HEK293 (cell line): ENCODE results near the gene NOLC1.
"Not testable (repeated sequence)": the region's sequence is repeated elsewhere in the genome, so short reads cannot be mapped to it uniquely, and the experiment has no call there.

Experiments
- CTCF ChIA-PET: fragments of 350-600 bp; formaldehyde crosslinking; extraction: SDS; loops from one replicate; lab custom pipeline; 2021; ENCODE audit warnings: antibody characterized with exemption; lab: Yijun Ruan, JAX
- POLR2A ChIA-PET: fragments of 300-600 bp; formaldehyde crosslinking; extraction: SDS; loops from one replicate; lab custom pipeline; 2020; ENCODE audit warnings: antibody characterized with exemption, inconsistent platforms; lab: Yijun Ruan, JAX
- H3K27ac ChIP-seq: fragments of 200-500 bp; sonication (Bioruptor generic); 2 replicates; pipeline ENCODE4 v1.5.1; 2014; ENCODE audit warnings: low read depth, low read length, control low read depth, inconsistent platforms; ENCODE audit errors: extremely low read depth
- H3K36me3 ChIP-seq, 2 experiments: fragments of 200-500 bp in 1 of 2; sonication (Bioruptor generic) in 1 of 2; 1 replicate in 1 of 2; 2 replicates in 1 of 2; pipeline ENCODE4 v1.5.1; 2014 to 2017; ENCODE audit warnings: inconsistent platforms in 2 of 2, low read length in 2 of 2; ENCODE audit not compliant: control insufficient read depth in 2 of 2, insufficient read depth in 1 of 2
- H3K4me1 ChIP-seq: fragments of 200-500 bp; sonication (Bioruptor generic); 2 replicates; pipeline ENCODE4 v1.5.1; 2014; ENCODE audit warnings: mild to moderate bottlenecking, low read length, inconsistent platforms; ENCODE audit not compliant: control insufficient read depth, insufficient read depth
- H3K4me3 ChIP-seq: 2 replicates; pipeline ENCODE4 v1.5.1; 2011; ENCODE audit warnings: low read depth, mild to moderate bottlenecking, control low read depth, low read length, moderate library complexity
- H3K9me3 ChIP-seq: fragments of 200-500 bp; sonication (Bioruptor generic); 2 replicates; pipeline ENCODE4 v1.5.1; 2014; ENCODE audit warnings: low read depth, low read length, inconsistent platforms; ENCODE audit not compliant: control insufficient read depth, insufficient read depth
- BCL6B ChIP-seq: fragments of 450-650 bp; formaldehyde crosslinking; IDR thresholded peaks from 2 replicates; pipeline ENCODE4 v1.5.1; 2017; ENCODE audit warnings: missing biosample characterization, missing genetic modification characterization
- KLF9 ChIP-seq: fragments of 450-650 bp; formaldehyde crosslinking; IDR thresholded peaks from 2 replicates; pipeline ENCODE4 v1.5.1; 2016; ENCODE audit warnings: missing biosample characterization, missing genetic modification characterization, low read depth
- OVOL3 ChIP-seq: fragments of 450-650 bp; formaldehyde crosslinking; IDR thresholded peaks from 2 replicates; pipeline ENCODE4 v1.5.1; 2016; ENCODE audit warnings: missing biosample characterization, missing genetic modification characterization
- PBX3 ChIP-seq: sonication (generic); formaldehyde crosslinking; IDR thresholded peaks from 2 replicates; pipeline ENCODE4 v1.8.1; 2022; ENCODE audit warnings: mild to moderate bottlenecking, moderate library complexity, missing genetic modification reagents
- WT1 ChIP-seq: fragments of 450-650 bp; formaldehyde crosslinking; IDR thresholded peaks from 2 replicates; pipeline ENCODE4 v1.5.1; 2016; ENCODE audit warnings: missing biosample characterization, missing genetic modification characterization
- ZBTB1 ChIP-seq: fragments of 450-650 bp; formaldehyde crosslinking; IDR thresholded peaks from 2 replicates; pipeline ENCODE4 v1.5.1; 2016; ENCODE audit warnings: missing biosample characterization, missing genetic modification characterization
- ZBTB48 ChIP-seq: fragments of 450-650 bp; formaldehyde crosslinking; IDR thresholded peaks from 2 replicates; pipeline ENCODE4 v1.5.1; 2016; ENCODE audit warnings: missing biosample characterization, missing genetic modification characterization
- ZBTB6 ChIP-seq: fragments of 450-650 bp; formaldehyde crosslinking; IDR thresholded peaks from 2 replicates; pipeline ENCODE4 v1.5.1; 2017; ENCODE audit warnings: missing biosample characterization, missing genetic modification characterization
- ZFP37 ChIP-seq: fragments of 450-650 bp; formaldehyde crosslinking; IDR thresholded peaks from 2 replicates; pipeline ENCODE4 v1.5.1; 2016; ENCODE audit warnings: missing biosample characterization, missing genetic modification characterization
- ZNF202 ChIP-seq: fragments of 450-650 bp; formaldehyde crosslinking; IDR thresholded peaks from 2 replicates; pipeline ENCODE4 v1.5.1; 2016; ENCODE audit warnings: missing biosample characterization, missing genetic modification characterization, borderline replicate concordance
- ZNF214 ChIP-seq: fragments of 450-650 bp; formaldehyde crosslinking; IDR thresholded peaks from 2 replicates; pipeline ENCODE4 v1.5.1; 2017; ENCODE audit warnings: missing biosample characterization, mild to moderate bottlenecking, missing genetic modification characterization, borderline replicate concordance
- ZNF23 ChIP-seq: fragments of 450-650 bp; formaldehyde crosslinking; IDR thresholded peaks from 2 replicates; pipeline ENCODE4 v1.5.1; 2016; ENCODE audit warnings: missing biosample characterization, missing genetic modification characterization, borderline replicate concordance
- ZNF398 ChIP-seq: fragments of 450-650 bp; formaldehyde crosslinking; IDR thresholded peaks from 2 replicates; pipeline ENCODE4 v1.5.1; 2017; ENCODE audit warnings: missing biosample characterization, missing genetic modification characterization
- ZNF416 ChIP-seq: fragments of 450-650 bp; formaldehyde crosslinking; IDR thresholded peaks from 2 replicates; pipeline ENCODE4 v1.5.1; 2016; ENCODE audit warnings: missing biosample characterization, missing genetic modification characterization
- ZNF423 ChIP-seq: fragments of 450-650 bp; formaldehyde crosslinking; IDR thresholded peaks from 2 replicates; pipeline ENCODE4 v1.5.1; 2016; ENCODE audit warnings: missing biosample characterization, missing genetic modification characterization
- ZNF501 ChIP-seq: fragments of 450-650 bp; formaldehyde crosslinking; IDR thresholded peaks from 2 replicates; pipeline ENCODE4 v1.5.1; 2016; ENCODE audit warnings: missing biosample characterization, missing genetic modification characterization
- ZNF510 ChIP-seq: fragments of 450-650 bp; formaldehyde crosslinking; IDR thresholded peaks from 2 replicates; pipeline ENCODE4 v1.5.1; 2018; ENCODE audit warnings: mild to moderate bottlenecking, missing genetic modification characterization, missing biosample characterization; ENCODE audit not compliant: insufficient replicate concordance
- ZNF701 ChIP-seq: fragments of 450-650 bp; formaldehyde crosslinking; IDR thresholded peaks from 2 replicates; pipeline ENCODE4 v1.5.1; 2016; ENCODE audit warnings: missing biosample characterization, missing genetic modification characterization
- ZSCAN30 ChIP-seq: fragments of 450-650 bp; IDR thresholded peaks from 2 replicates; pipeline ENCODE4 v1.5.1; 2018; ENCODE audit warnings: missing biosample characterization, mild to moderate bottlenecking, missing genetic modification characterization, moderate library complexity

Gene NOLC1

GRCh38 chr10:102188298-102188940, 36.2 kb downstream of the NOLC1 start:
- ChIA-PET POLR2A (no interaction called here), CTCF (interaction anchor here (1.1 to 2.8 kb wide), 2 partner anchors 41 to 163 kb away, joined by 4 to 8 read pairs; no protein-coding TSS in a partner anchor)
- no peak overlapping the region for H3K4me3 ChIP-seq
- no peaks in the 10 kb centered on the region for H3K4me1 ChIP-seq
- TF ChIP-seq KLF9 (tag by site-specific recombination) (no peak), ZBTB48 (tag by site-specific recombination) (no peak), OVOL3 (tag by site-specific recombination) (no peak), ZNF701 (tag by site-specific recombination) (no peak), ZNF23 (tag by site-specific recombination) (no peak), ZBTB6 (no peak), WT1 (tag by site-specific recombination) (no peak), PBX3 (no peak), ZSCAN30 (no peak), ZNF398 (no peak), ZNF423 (tag by site-specific recombination) (no peak)
- no peaks in the 10 kb centered on the region for H3K9me3 ChIP-seq
- no peak overlapping the region for H3K27ac ChIP-seq
- H3K36me3 ChIP-seq = no peaks in the 10 kb centered on the region

- not testable (repeated sequence) for H3K27ac ChIP-seq, H3K4me3 ChIP-seq, H3K9me3 ChIP-seq, H3K36me3 ChIP-seq, H3K4me1 ChIP-seq
- CTCF ChIA-PET = interaction anchor here (0.6 to 2.8 kb wide), 4 partner anchors 18 to 163 kb away, joined by 3 to 8 read pairs (median 4); no protein-coding TSS in a partner anchor
- POLR2A ChIA-PET = interaction anchor here (0.6 to 0.7 kb wide), 2 partner anchors 15 to 447 kb away, joined by 5 to 6 read pairs; no protein-coding TSS in a partner anchor
Observed at GRCh38 chr10:102188941-102189898, 37.0 kb downstream of the NOLC1 start.

- POLR2A ChIA-PET = interaction anchor here (0.5 kb wide), 1 partner anchor 256 kb away, joined by 6 read pairs; no protein-coding TSS in a partner anchor
- Histone ChIP-seq H3K9me3 (no peaks in the 10 kb centered on the region), H3K4me1 (no peaks in the 10 kb centered on the region), H3K36me3 (no peaks in the 10 kb centered on the region), H3K27ac (no peak overlapping the region), H3K4me3 (no peak overlapping the region)
- CTCF ChIA-PET = interaction anchor here (0.6 to 1.0 kb wide), 3 partner anchors 35 to 394 kb away, joined by 3 to 8 read pairs (median 3); no protein-coding TSS in a partner anchor
- no peak for TF ChIP-seq BCL6B (tag by site-specific recombination)
- TF ChIP-seq ZBTB6 = no peak
- TF ChIP-seq ZFP37 (tag by site-specific recombination) = no peak
- TF ChIP-seq ZBTB1 (tag by site-specific recombination) = no peak
- TF ChIP-seq ZNF416 (tag by site-specific recombination) = no peak
- TF ChIP-seq ZNF214 (tag by site-specific recombination) = no peak
- TF ChIP-seq ZNF501 (tag by site-specific recombination) = no peak
- no peak for TF ChIP-seq ZNF510 (tag by site-specific recombination)
- no peak for TF ChIP-seq ZNF202 (tag by site-specific recombination)
Observed at GRCh38 chr10:102191956-102192355, 39.8 kb downstream of the NOLC1 start.
